PC-9 (cell line): Measurements from ENCODE around the gene LZTS3. TPM values are rescaled to one million over a fixed set of nuclear protein-coding genes. Genes with fewer than 3 reads are reported as not detected.

Experiments
- BruUV-seq: library from RNA; stranded (reverse); fragments of 400-500 nt; replicated peaks from 2 replicates; lab custom pipeline; 2021; lab: Mats Ljungman, UMichigan
- CTCF ChIA-PET: fragments of 300-600 bp; sonication (Branson Sonifier 250); formaldehyde crosslinking; loops from one replicate; lab custom pipeline; 2022; ENCODE audit warnings: antibody characterized with exemption; lab: Charles Lee
- POLR2A ChIA-PET: fragments of 300-600 bp; sonication (Branson Sonifier 250); formaldehyde crosslinking; loops from one replicate; lab custom pipeline; 2022; ENCODE audit warnings: antibody characterized with exemption; ENCODE audit not compliant: unreplicated experiment; lab: Charles Lee
- DNase-seq, 2 experiments: peaks; one replicate each; pipeline versions ENCODE4 v3.0.0 to v3.0.0-alpha.2; 2015 to 2022; ENCODE audit warnings: mixed read lengths in 1 of 2
- H2AFZ ChIP-seq: fragments of 200-600 bp; sonication (generic); 2 replicates; pipeline ENCODE4 v1.8.1; 2017; ENCODE audit warnings: antibody characterized with exemption
- H3F3A ChIP-seq: fragments of 200-600 bp; sonication (generic); 2 replicates; pipeline ENCODE4 v1.8.1; 2017; ENCODE audit warnings: antibody characterized with exemption, mild to moderate bottlenecking, low read depth; ENCODE audit not compliant: insufficient read depth
- H3K27ac ChIP-seq: fragments of 200-600 bp; sonication (generic); 2 replicates; pipeline ENCODE4 v1.6.1; 2016; ENCODE audit warnings: mixed run types
- H3K27me3 ChIP-seq: fragments of 200-600 bp; sonication (generic); 2 replicates; pipeline ENCODE4 v1.6.1; 2016; ENCODE audit warnings: low read depth, mixed run types; ENCODE audit not compliant: insufficient read depth
- H3K36me3 ChIP-seq: fragments of 200-600 bp; sonication (generic); 2 replicates; pipeline ENCODE4 v1.6.1; 2016; ENCODE audit warnings: low read depth, mixed run types
- H3K4me1 ChIP-seq: fragments of 200-600 bp; sonication (generic); replicated peaks from 2 replicates; pipeline ENCODE4 v1.6.1; 2016; ENCODE audit warnings: mixed run types; ENCODE audit not compliant: insufficient read depth
- H3K4me2 ChIP-seq: fragments of 200-600 bp; sonication (generic); 2 replicates; pipeline ENCODE4 v1.6.1; 2017; ENCODE audit warnings: mixed run types
- H3K4me3 ChIP-seq: fragments of 200-600 bp; sonication (generic); 2 replicates; pipeline ENCODE4 v1.6.1; 2016; ENCODE audit warnings: mixed run types
- H3K79me2 ChIP-seq: fragments of 200-600 bp; sonication (generic); 2 replicates; pipeline ENCODE4 v1.6.1; 2017; ENCODE audit warnings: low read depth, mixed run types
- H3K9me2 ChIP-seq: fragments of 200-600 bp; sonication (generic); 2 replicates; pipeline ENCODE4 v1.8.1; 2017; ENCODE audit warnings: mild to moderate bottlenecking; ENCODE audit not compliant: insufficient read depth
- H3K9me3 ChIP-seq: fragments of 200-600 bp; sonication (generic); 2 replicates; pipeline ENCODE4 v1.8.1; 2016; ENCODE audit warnings: low read depth; ENCODE audit not compliant: insufficient read depth
- H4K20me1 ChIP-seq: fragments of 200-600 bp; sonication (generic); 2 replicates; pipeline ENCODE4 v1.8.1; 2017; ENCODE audit not compliant: insufficient read depth
- CTCF ChIP-seq: fragments of 200-600 bp; sonication (generic); conservative IDR thresholded peaks from 2 replicates; pipeline ENCODE4 v1.6.1; 2017; ENCODE audit warnings: mixed run types, antibody characterized with exemption, mild to moderate bottlenecking, moderate library complexity
- EZH2 ChIP-seq: fragments of 200-600 bp; sonication (generic); IDR thresholded peaks from 2 replicates; pipeline ENCODE4 v1.8.0; 2017; ENCODE audit warnings: antibody characterized with exemption, low read depth
- intact Hi-C: fragments of 100-400 bp; cut with micrococcal nuclease; formaldehyde crosslinking; loops from one replicate; pipeline ENCODE4 v1.10.0; 2022; ENCODE audit not compliant: unreplicated experiment
- total RNA-seq: library from RNA; stranded (reverse); gene quantifications from 2 replicates; pipeline ENCODE4 v1.2.3, GENCODE V29; 2021

The LZTS3 gene
- total RNA-seq, 1 experiment from 2014 or later, result 10.4 TPM

- ChIA-PET POLR2A (no interaction called here), CTCF (interaction anchor here (0.6 kb wide), 1 partner anchor 11 kb away, joined by 3 read pairs; no protein-coding TSS in a partner anchor)
- Histone ChIP-seq H3K9me2 (no peaks in the 10 kb centered on the region), H3F3A (peaks cover 12% of the 10 kb centered on the region; the same call in 1 of the 2 replicates), H2AFZ (no peak overlapping the region), H3K79me2 (no peaks in the 10 kb centered on the region), H3K4me3 (no peak overlapping the region), H3K27ac (no peak overlapping the region), H3K27me3 (no peaks in the 10 kb centered on the region), H3K9me3 (no peaks in the 10 kb centered on the region), H3K4me1 (no peaks in the 10 kb centered on the region), H3K36me3 (no peaks in the 10 kb centered on the region), H4K20me1 (0 out of 2 replicates have a peak, but pooled peaks cover 4% of the 10 kb centered on the region), H3K4me2 (no peak overlapping the region)
- intact Hi-C loops, result no loop called here
- TF ChIP-seq CTCF (no peak), EZH2 (no peak)
- no TSS peak for BruUV-seq
- no peak for DNase-seq
These were observed 40.2 kb downstream of the LZTS3 start for GRCh38 chr20:3133155-3133554.

GRCh38 chr20:3130051-3130600, 43.2 kb downstream of the LZTS3 start:
- intact Hi-C loops, result no loop called here
- no peak overlapping the region for H2AFZ ChIP-seq
- H4K20me1 ChIP-seq, result 0 out of 2 replicates have a peak, but pooled peaks cover 3% of the 10 kb centered on the region
- no peaks in the 10 kb centered on the region for H3K36me3 ChIP-seq
- 0 out of 2 replicates have a peak, but pooled peaks cover 4% of the 10 kb centered on the region for H3F3A ChIP-seq
- ChIA-PET POLR2A (no interaction called here), CTCF (interaction anchor here (0.6 kb wide), 1 partner anchor 333 kb away, joined by 3 read pairs; no protein-coding TSS in a partner anchor)
- no peak for DNase-seq
- BruUV-seq, result no TSS peak
- H3K27me3 ChIP-seq, result no peaks in the 10 kb centered on the region
- no peak for TF ChIP-seq EZH2
- no peak for TF ChIP-seq CTCF
- no peaks in the 10 kb centered on the region for H3K4me1 ChIP-seq
- no peaks in the 10 kb centered on the region for H3K79me2 ChIP-seq
- H3K4me2 ChIP-seq, result no peak overlapping the region
- no peaks in the 10 kb centered on the region for H3K9me3 ChIP-seq
- H3K27ac ChIP-seq, result no peak overlapping the region
- H3K4me3 ChIP-seq, result no peak overlapping the region
- H3K9me2 ChIP-seq, result no peaks in the 10 kb centered on the region

- 0 out of 2 replicates have a peak, but pooled peaks cover under 1% of the 10 kb centered on the region for H3F3A ChIP-seq
- H3K9me3 ChIP-seq, result no peaks in the 10 kb centered on the region
- no peaks in the 10 kb centered on the region for H3K27me3 ChIP-seq
- no peaks in the 10 kb centered on the region for H3K36me3 ChIP-seq
- no peak overlapping the region for H3K4me2 ChIP-seq
- H3K79me2 ChIP-seq, result no peaks in the 10 kb centered on the region
- no peak for DNase-seq
- no peak overlapping the region for H3K27ac ChIP-seq
- BruUV-seq, result no TSS peak
- H3K9me2 ChIP-seq, result no peaks in the 10 kb centered on the region
- intact Hi-C loops, result no loop called here
- no peak overlapping the region for H3K4me3 ChIP-seq
- no peaks in the 10 kb centered on the region for H3K4me1 ChIP-seq
- ChIA-PET CTCF (interaction anchor here (0.5 to 0.7 kb wide), 2 partner anchors 13 to 156 kb away, joined by 3 to 6 read pairs; no protein-coding TSS in a partner anchor), POLR2A (no interaction called here)
- H4K20me1 ChIP-seq, result no peaks in the 10 kb centered on the region
- TF ChIP-seq EZH2, result no peak
- TF ChIP-seq CTCF, result no peak
- no peak overlapping the region for H2AFZ ChIP-seq
These were observed 44.3 kb downstream of the LZTS3 start for GRCh38 chr20:3129094-3129493.
